Lung (tissue), 12 donors: Measurements from ENCODE around the gene ATP8B4. TPM values are rescaled to one million over a fixed set of nuclear protein-coding genes. Genes with fewer than 3 reads are reported as not detected.

Experiments used
- ATAC-seq: fragments of 200-7000 bp; cut with Tn5 transposase; one replicate; pipeline ENCODE4 v1.9.1; 2020; ENCODE audit warnings: moderate number of reproducible peaks; ENCODE audit not compliant: insufficient read depth, low FRiP score
- DNase-seq, 3 donors: peaks; one replicate each; pipeline ENCODE4 v3.0.0-alpha.2; 2013 to 2017
- H3K27ac ChIP-seq, 2 donors: one replicate each; pipeline ENCODE4 v1.5.1; 2013; ENCODE audit warnings: mild to moderate bottlenecking in 2 of 2, moderate library complexity in 2 of 2, control low read depth in 1 of 2, inconsistent platforms in 1 of 2, low read depth in 1 of 2, low read length in 1 of 2
- H3K27me3 ChIP-seq, 3 donors: one replicate each; pipeline ENCODE4 v1.5.1; 2013; ENCODE audit warnings: low read length in 2 of 3; ENCODE audit not compliant: control insufficient read depth in 3 of 3, insufficient read depth in 3 of 3
- H3K36me3 ChIP-seq, 4 donors: one replicate each; pipeline ENCODE4 v1.5.1; 2013; ENCODE audit warnings: low read length in 4 of 4, mild to moderate bottlenecking in 1 of 4, moderate library complexity in 1 of 4; ENCODE audit not compliant: control insufficient read depth in 4 of 4, insufficient read depth in 4 of 4
- H3K4me1 ChIP-seq, 5 donors: one replicate each; pipeline ENCODE4 v1.5.1; 2013; ENCODE audit warnings: low read length in 5 of 5, mild to moderate bottlenecking in 2 of 5, moderate library complexity in 1 of 5; ENCODE audit not compliant: control insufficient read depth in 5 of 5, insufficient read depth in 5 of 5
- H3K4me3 ChIP-seq: one replicate; pipeline ENCODE4 v1.5.1; 2013; ENCODE audit warnings: mild to moderate bottlenecking, control low read depth, moderate library complexity
- H3K9ac ChIP-seq, 2 donors: one replicate each; pipeline ENCODE4 v1.5.1; 2013; ENCODE audit warnings: low read length in 2 of 2, control low read depth in 1 of 2; ENCODE audit not compliant: insufficient read depth in 1 of 2
- H3K9me3 ChIP-seq, 4 donors: one replicate each; pipeline ENCODE4 v1.5.1; 2013; ENCODE audit warnings: low read length in 3 of 4, mild to moderate bottlenecking in 1 of 4, moderate library complexity in 1 of 4; ENCODE audit not compliant: control insufficient read depth in 4 of 4, insufficient read depth in 3 of 4
- CTCF ChIP-seq: IDR thresholded peaks from 2 replicates; pipeline ENCODE4 v1.5.1; 2012; ENCODE audit warnings: mild to moderate bottlenecking; ENCODE audit errors: control extremely low read depth, extremely low read depth
- WGBS, 2 donors: extraction: QIAGEN DNeasy Blood & Tissue Kit; methylation state at CpG; one replicate each; pipeline ENCODE4 v1.1.7; 2013; 5-methylcytosine and 5-hydroxymethylcytosine counted together
- polyA plus RNA-seq, 2 donors: library from polyadenylated mRNA; stranded (reverse); fragments of 200-250 nt; gene quantifications; one replicate each; pipeline ENCODE4 v1.2.1, GENCODE V29; 2013
- total RNA-seq, 2 donors: library from RNA; depleted of rRNA in 1 of 2; stranded (reverse); fragments of >200 nt in 1 of 2; gene quantifications; one replicate each; pipeline ENCODE4 v1.2.1, GENCODE V29; 2014 to 2021
- donor health status: control.
- donor health status: control.
- donor health status: Bipolar disorder and iron deficiency.
- donor health status: healthy.
- donor health status: DM: yes; HTN: yes; CAD: no.

ATP8B4 gene
- total and polyA plus RNA-seq, 4 donors: 1.6 to 23.1 (median 3.3) TPM

- TF ChIP-seq CTCF: no peak
- DNase-seq: no peak
- Histone ChIP-seq H3K4me3 (no peak overlapping the region), H3K36me3 (no peaks in the 10 kb centered on the region), H3K9ac (no peak overlapping the region), H3K27ac (no peak overlapping the region), H3K9me3 (no peaks in the 10 kb centered on the region), H3K4me1 (peaks cover 0 to 12% (median 2%) of the 10 kb centered on the region in 5 donors), H3K27me3 (no peaks in the 10 kb centered on the region)
- 64 to 73% methylated on average over 2 of the region's 2 CpGs for WGBS, 2 donors
- no peak for ATAC-seq
Measured at GRCh38 chr15:49984436-49984835, 134.6 kb downstream of the ATP8B4 start.

- no peak overlapping the region for H3K9ac ChIP-seq
- no peak for DNase-seq
- H3K4me1 ChIP-seq: peaks cover 0 to 9% (median 2%) of the 10 kb centered on the region in 5 donors
- 56 to 63% methylated on average over 3 of the region's 3 CpGs for WGBS, 2 donors
- no peak overlapping the region for H3K27ac ChIP-seq
- no peaks in the 10 kb centered on the region for H3K27me3 ChIP-seq
- no peak overlapping the region for H3K4me3 ChIP-seq
- no peaks in the 10 kb centered on the region for H3K9me3 ChIP-seq
- H3K36me3 ChIP-seq: no peaks in the 10 kb centered on the region
- ATAC-seq: no peak
- TF ChIP-seq CTCF: no peak
Measured at GRCh38 chr15:49982584-49982983, 136.4 kb downstream of the ATP8B4 start.

GRCh38 chr15:49979705-49980382, 139.2 kb downstream of the ATP8B4 start:
- ATAC-seq: no peak
- TF ChIP-seq CTCF: no peak
- WGBS, 2 donors: 92 to 95% methylated on average over 2 of the region's 2 CpGs

GRCh38 chr15:49978121-49978520, 140.9 kb downstream of the ATP8B4 start:
- H3K27ac ChIP-seq: no peak overlapping the region
- DNase-seq (no peak), ATAC-seq (no peak)
- 46 to 55% methylated on average over 2 of the region's 2 CpGs for WGBS, 2 donors
- no peak for TF ChIP-seq CTCF
- H3K9me3 ChIP-seq: no peaks in the 10 kb centered on the region
- no peaks in the 10 kb centered on the region for H3K36me3 ChIP-seq
- H3K4me3 ChIP-seq: no peak overlapping the region
- H3K27me3 ChIP-seq: no peaks in the 10 kb centered on the region
- H3K4me1 ChIP-seq: no peaks in the 10 kb centered on the region
- H3K9ac ChIP-seq: no peak overlapping the region

More at GRCh38 chr15:49979705-49980382, 139.2 kb downstream of the ATP8B4 start:
- Histone ChIP-seq H3K9me3 (no peaks in the 10 kb centered on the region), H3K36me3 (no peaks in the 10 kb centered on the region), H3K27ac (no peak overlapping the region), H3K9ac (no peak overlapping the region), H3K4me3 (no peak overlapping the region), H3K4me1 (no peaks in the 10 kb centered on the region), H3K27me3 (no peaks in the 10 kb centered on the region)
- no peak for DNase-seq
